Measurements from ENCODE around the gene SERPIND1.
"Not testable (repeated sequence)": the region's sequence is repeated elsewhere in the genome, so short reads cannot be mapped to it uniquely, and the experiment has no call there.

SERPIND1 gene, protein sequence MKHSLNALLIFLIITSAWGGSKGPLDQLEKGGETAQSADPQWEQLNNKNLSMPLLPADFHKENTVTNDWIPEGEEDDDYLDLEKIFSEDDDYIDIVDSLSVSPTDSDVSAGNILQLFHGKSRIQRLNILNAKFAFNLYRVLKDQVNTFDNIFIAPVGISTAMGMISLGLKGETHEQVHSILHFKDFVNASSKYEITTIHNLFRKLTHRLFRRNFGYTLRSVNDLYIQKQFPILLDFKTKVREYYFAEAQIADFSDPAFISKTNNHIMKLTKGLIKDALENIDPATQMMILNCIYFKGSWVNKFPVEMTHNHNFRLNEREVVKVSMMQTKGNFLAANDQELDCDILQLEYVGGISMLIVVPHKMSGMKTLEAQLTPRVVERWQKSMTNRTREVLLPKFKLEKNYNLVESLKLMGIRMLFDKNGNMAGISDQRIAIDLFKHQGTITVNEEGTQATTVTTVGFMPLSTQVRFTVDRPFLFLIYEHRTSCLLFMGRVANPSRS

DNA sequence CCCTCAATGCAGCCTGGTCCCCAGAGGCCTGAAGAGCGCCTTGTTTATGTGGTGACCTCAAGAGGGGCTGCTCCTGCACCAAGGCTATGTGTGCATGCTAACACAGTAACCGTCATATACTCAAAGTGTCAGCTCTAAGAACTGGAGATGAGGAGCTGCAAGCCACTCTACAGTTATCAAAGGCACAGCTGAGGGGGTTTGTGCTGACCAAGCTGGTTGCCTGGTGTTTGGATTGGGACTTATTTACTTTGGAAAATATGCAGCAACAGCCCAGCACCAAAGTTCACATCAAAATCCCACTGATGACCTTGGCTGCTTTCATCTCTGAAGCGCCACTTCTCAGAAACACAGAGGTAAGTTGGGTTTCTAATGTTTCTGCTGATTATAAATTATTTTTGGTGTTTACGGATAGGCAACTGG is at the start of gene SERPIND1:
TSS of gene SERPIND1 (plus strand) at position 321 of the 420 bp plus-strand sequence. CDS start 5,200 bp downstream, outside the sequence.
- no peak for DNase-seq

DNA sequence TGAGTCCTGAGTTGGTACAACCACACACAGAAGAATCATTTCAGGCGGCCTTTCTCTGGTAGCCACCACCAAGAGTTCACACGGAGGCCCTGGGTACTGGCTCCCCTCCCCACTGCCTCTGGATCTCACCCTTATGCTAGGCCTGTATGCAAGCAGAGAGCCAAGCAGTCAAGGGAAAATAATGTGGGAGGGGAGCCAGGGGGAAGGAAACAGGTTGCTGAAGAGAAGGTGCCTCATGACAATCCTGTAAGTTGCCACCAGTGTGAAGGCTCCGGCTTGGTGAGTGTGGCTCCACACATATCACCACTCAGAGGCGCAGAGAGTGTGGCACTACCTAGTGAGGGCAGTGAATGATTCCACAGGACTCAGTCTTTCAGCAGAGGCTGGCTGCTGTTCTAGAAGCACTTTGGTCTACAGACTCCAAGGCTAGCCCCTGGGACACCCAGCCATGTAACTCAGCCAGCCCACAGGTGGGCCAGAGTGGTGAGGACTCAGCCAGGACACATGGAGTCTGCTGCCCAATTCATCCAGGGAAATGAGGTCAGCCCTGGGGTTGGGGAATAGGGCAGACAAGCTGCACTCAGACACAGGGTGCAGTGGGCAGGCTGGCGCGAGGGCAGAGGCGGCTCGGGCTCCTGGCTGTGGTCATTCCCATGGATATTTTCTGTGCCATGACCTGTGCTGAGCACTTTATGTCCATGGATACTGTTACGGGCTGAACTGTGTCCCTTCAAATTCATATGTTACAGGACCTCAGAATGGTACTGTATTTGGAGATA is 49.0 kb upstream of the SERPIND1 start:
- DNase-seq: no peak

DNA sequence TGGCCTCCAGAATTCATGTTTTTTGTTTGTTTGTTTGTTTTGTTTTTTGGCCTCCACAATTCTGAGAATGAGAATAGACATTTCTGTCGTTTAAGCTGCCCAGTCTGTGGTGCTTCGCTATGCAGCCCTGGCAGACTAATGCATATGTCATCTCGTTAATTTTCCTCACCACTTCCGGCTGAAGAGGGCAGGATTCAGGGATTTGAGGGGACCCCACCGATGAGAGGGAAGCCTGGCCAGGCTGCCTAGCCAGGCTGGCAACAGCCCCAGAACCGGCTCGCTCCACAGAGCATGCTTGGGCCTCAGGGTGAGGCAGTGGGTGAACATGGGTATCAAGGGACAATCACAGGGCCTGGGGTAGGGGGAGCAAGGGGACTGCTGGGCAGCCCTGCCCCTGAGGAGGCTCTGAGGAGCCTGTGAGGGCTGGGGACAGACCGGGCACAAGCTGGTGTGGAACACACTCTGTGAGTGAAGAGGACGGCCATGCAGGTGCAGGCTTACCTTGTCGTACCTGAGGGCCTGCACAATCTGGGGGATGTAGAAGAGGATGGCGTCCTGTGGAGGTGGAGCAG is 47.8 kb upstream of the SERPIND1 start:
- DNase-seq: no peak

DNA sequence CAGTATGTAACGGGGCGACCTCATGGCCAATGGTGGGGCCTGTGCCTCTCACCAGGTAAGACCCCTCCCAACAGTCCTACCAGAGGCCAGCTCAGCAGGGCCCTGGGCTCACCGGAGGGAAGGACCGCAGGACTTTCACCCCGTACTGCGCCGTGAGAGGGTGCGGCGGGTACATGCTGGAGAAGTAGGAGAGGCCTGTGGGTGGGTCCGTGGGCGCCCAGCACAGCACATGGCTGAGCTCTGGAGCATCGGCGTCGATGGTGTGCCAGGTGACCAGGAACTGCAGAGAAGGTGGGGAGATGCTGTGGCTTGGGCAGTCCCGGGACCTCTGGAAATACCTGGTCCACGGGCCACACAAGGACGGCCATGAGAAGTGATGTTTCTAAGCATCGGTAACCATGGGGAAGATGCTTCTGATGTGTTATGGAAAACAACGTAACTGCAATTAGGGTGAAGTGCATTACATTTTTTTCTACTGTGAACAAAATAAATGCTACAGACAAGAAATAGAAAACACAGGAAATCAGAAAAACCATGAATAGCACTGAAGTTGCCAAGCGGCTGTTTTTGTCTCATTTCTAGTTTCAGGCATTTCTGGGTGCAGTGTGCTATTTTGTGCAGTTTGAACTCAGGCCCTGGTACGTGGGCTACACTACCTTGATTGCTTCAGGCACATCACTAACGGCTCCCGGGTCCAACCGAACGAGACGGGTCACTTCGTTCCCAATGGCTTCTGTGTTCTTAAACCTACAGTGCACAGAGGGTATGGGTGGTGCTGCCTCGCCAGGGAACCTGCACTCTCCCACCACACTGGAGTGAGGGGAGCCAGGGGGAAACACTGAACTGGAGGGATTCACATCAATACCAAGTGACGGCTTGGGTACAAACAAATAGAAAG is 46.5 kb upstream of the SERPIND1 start:
- no peak for DNase-seq

DNA sequence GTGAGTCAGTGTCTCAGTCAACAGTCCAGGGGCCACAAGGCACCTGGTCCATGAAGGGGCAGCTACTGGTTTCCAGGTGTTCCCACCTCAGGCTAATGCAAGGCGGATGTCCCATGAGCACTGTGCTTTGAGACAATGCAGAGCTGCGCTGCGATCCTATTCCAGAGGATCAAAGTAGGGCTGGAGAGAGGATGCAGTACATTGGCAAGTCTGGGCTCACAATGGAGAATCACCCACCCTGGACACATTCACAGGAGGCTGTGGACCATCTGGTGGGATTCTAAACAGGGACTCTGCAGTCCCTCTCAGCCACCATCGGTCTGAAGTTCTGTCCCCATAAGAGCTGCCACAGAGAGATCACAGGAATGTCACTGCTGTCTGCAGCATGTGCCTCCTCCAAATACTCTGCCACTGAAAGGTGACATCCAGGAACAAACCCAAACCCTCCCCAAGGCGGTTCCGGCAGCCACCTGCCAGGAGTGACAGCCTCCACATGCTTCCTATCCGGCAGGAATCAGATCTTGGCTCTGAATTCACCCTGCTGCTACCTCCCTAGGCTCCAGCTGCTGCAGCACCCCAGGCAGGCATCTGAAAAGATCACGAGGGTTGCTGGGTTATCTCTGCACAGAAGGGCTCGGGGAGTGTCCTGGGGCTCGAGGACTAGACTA is 45.3 kb upstream of the SERPIND1 start:
- no peak for DNase-seq

DNA sequence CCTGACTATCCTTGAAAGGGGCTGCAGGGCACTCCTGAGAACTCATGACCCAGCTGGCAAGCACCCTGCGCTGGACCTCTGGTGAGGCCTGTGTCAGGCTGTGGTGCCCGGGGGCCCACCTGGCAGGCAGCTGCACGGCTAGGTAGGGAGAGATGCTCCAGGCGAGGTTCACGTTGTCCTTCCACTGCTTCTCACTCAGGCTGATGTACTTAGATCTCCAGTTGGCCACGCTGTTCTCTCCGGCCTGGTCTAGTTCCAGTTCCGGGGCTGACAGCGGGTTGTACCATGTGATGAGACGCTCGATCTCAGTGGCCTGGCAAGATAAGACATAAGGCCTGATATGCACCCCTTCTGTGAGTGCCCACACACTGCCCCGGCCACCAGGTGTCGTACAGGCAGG is 44.7 kb upstream of the SERPIND1 start:
- DNase-seq: no peak

DNA sequence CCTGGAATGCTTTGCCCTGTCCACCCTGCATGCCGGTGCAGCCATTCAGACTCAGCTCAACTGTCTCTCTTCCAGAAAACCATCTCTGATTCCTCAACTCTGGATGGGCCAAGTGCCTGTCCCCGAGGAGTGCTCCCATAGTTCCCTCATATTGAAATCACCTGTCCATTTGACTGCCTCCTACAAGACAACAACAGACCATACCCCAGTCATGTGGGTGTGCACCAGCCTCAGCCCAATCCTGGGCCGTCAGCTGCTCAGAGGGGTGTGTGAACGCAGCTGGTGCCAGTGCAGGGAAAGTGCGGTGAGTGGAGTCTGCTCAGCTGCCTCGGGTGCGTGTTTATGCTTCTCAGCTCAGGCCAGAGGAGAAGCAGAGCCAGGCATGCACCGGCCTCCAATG is 41.5 kb upstream of the SERPIND1 start:
- DNase-seq: not testable (repeated sequence)

DNA sequence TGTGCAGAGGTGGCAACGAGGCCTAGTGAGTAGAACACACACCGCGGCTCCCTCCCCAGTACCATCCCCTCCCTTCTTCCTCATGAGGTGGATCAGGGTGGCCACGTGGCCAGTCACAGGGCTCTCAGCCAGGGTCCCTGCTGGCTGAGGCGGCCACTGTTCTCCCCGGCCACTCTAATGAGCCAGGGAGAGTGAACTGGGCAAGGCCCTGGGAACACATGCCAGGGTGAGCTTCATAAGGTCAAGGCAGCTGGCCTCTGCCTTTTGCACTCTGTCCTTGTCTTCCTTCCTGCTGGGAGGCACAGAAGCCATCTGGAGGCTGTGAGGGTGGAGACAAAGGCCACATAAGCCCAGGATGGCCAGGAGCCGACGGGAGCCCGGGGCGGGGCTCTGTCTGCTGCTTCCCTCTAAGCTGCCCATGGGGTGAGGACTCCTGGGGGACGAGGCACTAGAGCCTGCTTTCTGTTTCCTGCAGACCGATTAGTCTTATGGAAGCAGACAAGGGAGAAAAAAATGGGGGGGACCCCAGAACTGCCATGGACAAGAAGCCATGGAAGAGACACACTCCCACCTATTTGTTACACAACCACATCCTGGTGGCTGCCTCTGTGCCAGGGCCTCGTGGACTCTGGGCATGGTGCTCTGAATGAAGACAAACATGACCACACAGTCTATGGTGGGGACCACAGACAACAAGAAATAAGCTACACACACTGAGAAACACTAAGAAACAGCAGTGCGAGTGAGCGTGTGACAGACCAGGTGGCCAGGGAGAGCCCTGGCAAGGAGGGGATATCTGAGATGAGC is 38.4 kb upstream of the SERPIND1 start:
- DNase-seq: not testable (repeated sequence)

DNA sequence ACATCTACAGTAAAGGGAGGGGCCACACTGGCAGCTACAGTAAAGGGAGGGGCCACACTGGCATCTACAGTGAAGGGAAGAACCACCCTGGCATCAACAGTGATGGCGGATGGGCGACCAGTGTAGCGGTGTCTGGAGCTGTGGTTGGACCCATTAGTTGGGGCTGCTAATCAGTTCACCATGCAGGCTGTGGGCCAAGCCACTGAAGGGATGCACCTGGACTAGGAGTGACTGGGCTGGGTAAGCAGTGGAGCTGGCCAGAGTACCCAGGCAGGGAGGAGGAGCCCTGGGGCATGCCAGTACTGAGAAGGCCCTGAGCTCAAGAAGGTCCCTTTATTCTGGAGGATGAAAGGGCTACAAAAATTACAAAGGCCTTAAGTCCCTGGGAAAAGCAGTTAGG is 37.0 kb upstream of the SERPIND1 start:
- DNase-seq: not testable (repeated sequence)

DNA sequence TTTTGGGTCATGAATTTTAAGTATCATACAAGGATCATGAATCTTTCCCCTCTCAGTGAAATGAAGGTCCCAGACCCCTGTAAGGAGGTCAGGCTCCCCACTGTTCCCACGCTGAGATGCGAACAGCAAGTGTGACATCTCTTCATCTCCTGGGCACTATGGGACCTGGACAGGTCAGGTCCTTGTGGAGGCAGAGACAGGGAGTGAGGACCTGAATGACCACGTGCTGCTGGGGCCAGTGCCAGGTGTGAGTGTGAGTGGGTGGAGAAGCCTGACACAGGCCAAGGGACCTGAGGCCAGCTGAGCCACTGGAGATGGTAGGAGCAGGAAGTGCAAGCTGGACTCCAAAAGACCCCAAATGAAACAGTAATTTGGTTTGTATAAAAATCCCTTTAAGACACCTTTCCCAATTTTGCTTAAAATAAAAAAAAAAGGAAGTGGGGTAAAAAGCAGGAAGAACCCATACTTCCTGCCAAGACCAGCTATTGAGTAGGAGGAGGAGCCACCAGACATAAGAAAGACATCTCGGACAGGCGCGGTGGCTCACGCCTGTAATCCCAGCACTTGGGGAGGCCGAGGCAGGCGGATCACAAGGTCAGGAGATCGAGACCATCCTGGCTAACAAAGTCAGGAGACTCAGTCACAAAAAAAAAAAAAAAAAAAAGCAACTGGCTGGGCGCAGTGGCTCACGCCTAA is 35.4 kb upstream of the SERPIND1 start:
- DNase-seq: no peak

DNA sequence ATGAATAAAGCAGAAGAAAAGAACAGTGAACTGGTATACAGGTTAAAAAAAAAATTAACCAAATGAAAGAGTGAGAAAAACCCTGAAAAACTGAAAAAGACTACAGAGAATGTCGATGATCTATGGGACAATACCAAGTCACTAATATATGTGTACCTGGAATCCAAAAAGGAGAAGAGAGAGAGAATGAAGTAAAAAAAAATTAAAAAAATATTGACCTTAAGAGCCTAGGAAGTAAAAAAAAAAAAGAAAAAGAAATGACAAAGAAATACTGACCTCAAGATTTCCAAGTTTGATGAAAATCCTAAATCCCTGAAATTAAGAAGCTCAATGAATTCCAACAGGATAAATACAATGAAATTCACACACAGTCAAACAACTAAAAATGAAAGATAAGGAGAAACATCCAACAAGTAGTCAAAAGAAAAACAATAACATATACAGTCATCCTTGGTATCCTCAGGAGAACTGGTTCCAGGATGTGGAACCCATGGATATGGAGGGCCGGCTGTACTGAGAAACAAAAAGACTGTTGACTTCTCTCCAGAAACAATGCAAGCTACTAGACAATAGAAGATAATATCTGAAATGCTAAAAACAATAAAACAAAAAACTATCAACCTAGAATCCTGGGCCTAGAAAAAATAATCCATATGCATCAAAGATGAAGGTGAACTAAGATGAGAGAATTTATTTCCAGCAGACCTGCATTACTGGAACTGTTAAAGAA is 33.5 kb upstream of the SERPIND1 start:
- no peak for DNase-seq

DNA sequence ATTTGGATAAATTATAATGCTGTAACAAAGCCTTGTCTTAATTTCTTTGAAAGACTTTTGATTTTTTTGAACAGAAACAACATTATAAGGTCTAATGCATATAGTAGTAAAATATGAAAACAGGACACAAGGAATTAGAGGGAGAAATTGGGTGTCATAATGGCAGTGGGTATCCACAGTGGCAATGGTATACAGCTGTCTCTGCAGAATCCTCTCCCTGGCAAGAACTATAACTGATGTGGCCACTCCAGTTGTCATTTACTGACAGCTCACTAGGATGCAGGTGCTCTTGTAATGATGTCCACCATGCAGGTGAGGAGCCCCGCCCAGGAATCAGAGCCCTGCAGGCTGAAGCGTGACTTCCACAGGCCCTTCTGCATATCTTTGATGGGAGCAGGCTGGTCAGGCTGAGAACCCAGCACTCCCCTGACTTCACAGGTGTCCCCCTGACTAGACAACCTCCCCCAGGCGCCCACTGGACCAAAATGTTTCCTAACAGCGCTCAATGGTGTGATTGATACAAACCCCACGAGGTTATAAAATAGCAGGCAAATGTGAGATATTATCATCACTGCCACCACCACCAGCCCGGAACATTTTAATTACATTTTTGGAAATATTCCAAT is 32.8 kb upstream of the SERPIND1 start:
- no peak for DNase-seq

DNA sequence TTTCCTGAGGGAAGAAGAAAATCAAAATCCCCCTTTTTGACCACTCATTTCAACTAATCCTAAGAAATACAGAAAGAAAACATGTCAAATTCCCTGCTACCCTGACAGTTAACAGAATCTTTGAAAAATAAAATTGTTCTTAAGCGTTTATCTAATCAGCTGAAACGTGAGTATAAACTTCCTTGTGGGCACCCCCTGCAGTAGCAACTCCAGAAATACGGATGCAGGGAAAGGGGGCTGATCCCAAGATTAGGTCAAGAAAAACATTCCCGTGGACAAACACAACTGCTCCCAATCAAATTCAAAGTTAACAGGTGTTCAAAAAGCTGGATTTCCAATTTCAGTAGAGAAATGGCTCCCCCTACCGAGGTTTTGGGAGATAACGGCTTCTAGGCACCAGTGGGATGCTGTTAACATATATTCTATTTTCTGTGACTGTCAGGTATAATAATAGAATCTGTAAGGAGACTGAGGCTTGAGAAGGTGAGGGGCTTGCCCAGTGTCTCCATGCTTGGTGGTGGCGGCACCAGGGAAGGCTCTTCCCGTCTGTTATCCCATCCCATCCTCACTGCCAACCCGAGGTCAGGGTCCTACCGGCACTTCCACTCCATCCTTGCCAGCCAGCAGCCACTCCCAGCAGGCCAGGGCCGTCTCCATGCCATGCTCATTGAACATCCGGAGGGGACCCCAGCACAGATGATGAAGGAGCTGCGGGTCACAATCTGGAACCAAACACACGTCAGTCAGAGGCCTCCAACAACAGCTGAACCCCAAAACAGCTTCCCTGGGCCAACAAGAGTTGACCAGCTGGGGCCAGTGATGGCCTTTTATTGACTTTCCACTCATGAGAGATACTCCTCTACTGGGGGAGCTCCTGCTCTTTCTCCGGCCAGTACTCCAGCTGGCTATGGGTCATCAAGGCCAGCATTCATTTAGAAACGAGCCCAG is 32.0 kb upstream of the SERPIND1 start:
- no peak for DNase-seq

DNA sequence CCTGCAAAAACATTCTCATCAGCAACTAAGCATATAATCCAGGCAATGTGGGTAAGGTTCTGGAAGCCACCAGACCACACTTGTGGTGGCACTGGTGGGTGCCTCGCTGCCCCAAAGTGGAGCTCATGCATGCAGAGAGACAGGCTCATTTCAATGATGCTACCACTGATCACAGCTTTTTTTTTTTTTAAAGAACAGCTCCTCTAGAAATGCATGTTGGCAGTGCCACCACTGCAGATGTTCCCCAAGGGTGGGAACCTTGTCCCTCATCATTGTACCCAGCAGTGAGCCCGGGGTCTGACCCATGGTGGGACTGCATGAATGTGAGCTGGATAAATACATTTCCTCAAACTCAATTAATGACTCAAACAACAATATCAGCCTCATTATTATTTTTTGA is 31.1 kb upstream of the SERPIND1 start:
- DNase-seq: no peak

DNA sequence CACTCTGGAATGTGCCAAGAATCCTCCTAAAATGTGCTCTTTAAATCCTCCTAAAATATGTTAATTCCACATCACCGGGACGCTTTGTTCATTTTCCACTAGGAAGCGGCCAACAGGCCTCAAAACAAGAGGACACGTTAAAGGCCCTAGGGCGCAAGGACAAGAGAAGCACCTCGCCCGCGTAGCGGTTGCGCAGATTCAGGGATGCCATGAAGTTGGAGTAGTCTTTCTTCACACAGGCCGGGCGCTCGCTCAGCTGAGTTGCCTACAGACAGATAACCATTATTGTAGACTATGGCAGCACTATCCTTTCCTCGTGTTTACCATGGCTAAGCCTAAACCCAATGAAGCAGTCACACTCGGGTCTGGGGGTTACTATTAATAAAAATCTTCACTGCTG is 29.5 kb upstream of the SERPIND1 start:
- DNase-seq: no peak

DNA sequence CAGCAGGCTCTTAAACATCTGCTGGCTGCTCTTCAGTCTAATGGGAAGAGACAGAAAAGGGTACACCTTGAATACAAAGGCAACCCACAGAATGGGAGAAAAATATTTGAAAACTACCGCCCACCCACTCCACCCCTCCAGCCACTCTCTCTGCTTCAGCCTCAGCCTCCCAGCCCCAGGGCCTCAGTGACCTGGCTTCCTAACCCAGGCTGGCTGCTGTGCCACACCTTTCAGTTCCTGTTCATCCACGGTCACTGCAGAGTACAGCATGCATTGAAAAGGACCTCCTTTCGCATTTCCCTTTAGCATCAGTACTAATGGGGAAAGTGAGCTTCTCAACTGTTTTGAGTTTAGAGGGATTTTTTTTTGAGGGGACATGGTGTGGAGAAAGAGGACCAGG is 28.8 kb upstream of the SERPIND1 start:
- no peak for DNase-seq

DNA sequence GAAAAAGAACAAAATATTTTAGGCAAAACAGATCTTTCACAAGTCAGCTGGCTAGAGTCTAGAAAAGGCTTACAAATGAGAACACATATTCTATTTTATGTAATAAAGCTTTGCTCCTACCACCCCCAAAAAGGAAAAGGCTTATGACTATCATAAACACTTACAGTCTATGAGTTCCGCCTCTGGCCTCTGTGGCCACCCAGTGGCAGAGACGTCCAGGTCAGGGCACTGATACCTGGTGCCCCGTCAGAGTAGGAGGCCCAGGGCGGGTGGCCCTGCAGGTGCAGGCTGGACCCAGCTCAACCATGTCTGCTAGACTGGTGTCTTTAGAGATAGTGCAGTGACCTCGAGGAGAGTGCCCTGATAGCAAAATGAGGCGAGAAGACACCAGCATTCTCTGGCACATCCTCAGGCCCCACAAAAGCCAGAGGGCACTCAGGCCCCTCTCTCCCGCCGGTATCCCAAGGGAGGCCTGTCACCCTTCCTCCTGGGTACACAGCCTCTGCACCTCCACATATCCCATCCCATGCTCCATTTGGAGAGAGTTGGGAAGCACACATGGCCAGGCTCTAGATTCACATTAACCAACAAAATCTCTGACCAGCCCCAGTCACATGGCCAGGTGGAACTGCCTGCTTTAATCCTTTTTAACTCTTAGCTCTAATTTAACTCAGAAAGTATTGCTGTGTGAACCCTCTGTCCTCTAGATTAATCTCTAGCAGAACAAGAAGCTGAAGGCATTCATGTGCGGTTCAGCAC is 27.3 kb upstream of the SERPIND1 start:
- DNase-seq: no peak
